K562 (cell line): Measurements from ENCODE around the gene ZBTB9. TPM values are rescaled to one million over a fixed set of nuclear protein-coding genes. Genes with fewer than 3 reads are reported as not detected.

ENCODE experiments used
- CXXC5 ChIP-seq: fragments of 250-450 bp; sonication (Bioruptor Pico); IDR thresholded peaks from 2 replicates; pipeline ENCODE4 v1.8.0; 2022; ENCODE audit warnings: inconsistent platforms, mild to moderate bottlenecking, moderate library complexity
- KAT8 ChIP-seq: fragments of 450-650 bp; IDR thresholded peaks from 2 replicates; pipeline ENCODE4 v1.6.1; 2016; ENCODE audit warnings: low read depth, mild to moderate bottlenecking
- MYBL2 ChIP-seq, 2 experiments: fragments of 450-650 bp in 1 of 2; sonication (generic) in 1 of 2; formaldehyde crosslinking in 1 of 2; IDR thresholded peaks; 2 replicates each; pipeline versions ENCODE4 v1.6.1 to v1.8.1; 2017 to 2022; ENCODE audit warnings: borderline replicate concordance in 1 of 2, inconsistent platforms in 1 of 2, low read depth in 1 of 2, mild to moderate bottlenecking in 1 of 2, missing genetic modification reagents in 1 of 2, moderate library complexity in 1 of 2
- NFIX ChIP-seq: fragments of 250-450 bp; sonication (Bioruptor Pico); IDR thresholded peaks from 2 replicates; pipeline ENCODE4 v1.4.0; 2020; ENCODE audit warnings: low read depth, mild to moderate bottlenecking, moderate library complexity
- SMARCB1 ChIP-seq: IDR thresholded peaks from 2 replicates; pipeline ENCODE4 v1.6.1; 2011; ENCODE audit warnings: improper control_type of control experiment, low read depth; ENCODE audit not compliant: insufficient read length
- TAF7 ChIP-seq: fragments of 450-650 bp; IDR thresholded peaks from 2 replicates; pipeline ENCODE4 v1.6.1; 2016; ENCODE audit warnings: missing genetic modification characterization, missing compliant biosample characterization
- TFAM ChIP-seq: fragments of 250-450 bp; sonication (Bioruptor Pico); conservative IDR thresholded peaks from 2 replicates; pipeline ENCODE4 v1.5.0; 2021; ENCODE audit warnings: mild to moderate bottlenecking, moderate library complexity
- TRIM28 ChIP-seq: fragments of 450-650 bp; IDR thresholded peaks from 2 replicates; pipeline ENCODE4 v1.6.1; 2017
- ZNF282 ChIP-seq: sonication (generic); formaldehyde crosslinking; IDR thresholded peaks from 2 replicates; pipeline ENCODE4 v1.8.1; 2023; ENCODE audit warnings: missing genetic modification reagents
- ZNF695 ChIP-seq: fragments of 450-650 bp; formaldehyde crosslinking; IDR thresholded peaks from 2 replicates; pipeline ENCODE4 v1.4.0; 2020; ENCODE audit warnings: mild to moderate bottlenecking, moderate library complexity
- polyA plus RNA-seq, 8 experiments: library from polyadenylated mRNA; depleted of rRNA in 4 of 8; stranded (reverse) in 5 of 8; unstranded in 3 of 8; fragments of >200 nt; fragmentation: Nextera tagmentation in 2 of 8; fragmentation: Illumina TruSeq in 1 of 8; extraction: Ambion mirVana in 2 of 8; extraction: Trizol in 1 of 8; gene quantifications; 2 replicates each; pipeline versions ENCODE4 v1.2.1 to v1.2.3, GENCODE V29; 2011 to 2014; ENCODE audit warnings: inconsistent platforms in 1 of 8, missing spikeins in 1 of 8
- total RNA-seq, 7 experiments: library from RNA; depleted of rRNA in 6 of 7; stranded (reverse); fragments of >200 nt in 6 of 7; fragmentation: Illumina TruSeq in 2 of 7; extraction: Trizol in 2 of 7; gene quantifications; 2 replicates each; pipeline versions ENCODE4 v1.2.1 to v1.2.3, GENCODE V29; 2011 to 2021; ENCODE audit warnings: low replicate concordance in 1 of 7
- TF ChIP-seq, protein P1 (sequence below): sonication (generic); formaldehyde crosslinking; IDR thresholded peaks from 2 replicates; pipeline ENCODE4 v1.8.1; 2023; ENCODE audit warnings: missing genetic modification reagents, mild to moderate bottlenecking, borderline replicate concordance
- TF ChIP-seq, protein P2 (sequence below): fragments of 250-450 bp; sonication (Bioruptor Pico); IDR thresholded peaks from 2 replicates; pipeline ENCODE4 v1.5.0; 2021; ENCODE audit warnings: mild to moderate bottlenecking, borderline replicate concordance
- TF ChIP-seq, protein P3 (sequence below): IDR thresholded peaks from 2 replicates; pipeline ENCODE4 v1.6.1; 2016; ENCODE audit warnings: missing genetic modification characterization, missing compliant biosample characterization
- TF ChIP-seq, protein P4 (sequence below): fragments of 250-450 bp; sonication (Bioruptor Pico); IDR thresholded peaks from 2 replicates; pipeline ENCODE4 v1.8.0; 2021; ENCODE audit warnings: borderline replicate concordance, mild to moderate bottlenecking, moderate library complexity; ENCODE audit not compliant: poor library complexity, severe bottlenecking

The ZBTB9 gene
- total and polyA plus RNA-seq, 9 of the 15 experiments (the other 6 are each of a cell fraction or from before 2014, with no cell fraction given), result 1.9 to 19.5 (median 10.4) TPM

DNA sequence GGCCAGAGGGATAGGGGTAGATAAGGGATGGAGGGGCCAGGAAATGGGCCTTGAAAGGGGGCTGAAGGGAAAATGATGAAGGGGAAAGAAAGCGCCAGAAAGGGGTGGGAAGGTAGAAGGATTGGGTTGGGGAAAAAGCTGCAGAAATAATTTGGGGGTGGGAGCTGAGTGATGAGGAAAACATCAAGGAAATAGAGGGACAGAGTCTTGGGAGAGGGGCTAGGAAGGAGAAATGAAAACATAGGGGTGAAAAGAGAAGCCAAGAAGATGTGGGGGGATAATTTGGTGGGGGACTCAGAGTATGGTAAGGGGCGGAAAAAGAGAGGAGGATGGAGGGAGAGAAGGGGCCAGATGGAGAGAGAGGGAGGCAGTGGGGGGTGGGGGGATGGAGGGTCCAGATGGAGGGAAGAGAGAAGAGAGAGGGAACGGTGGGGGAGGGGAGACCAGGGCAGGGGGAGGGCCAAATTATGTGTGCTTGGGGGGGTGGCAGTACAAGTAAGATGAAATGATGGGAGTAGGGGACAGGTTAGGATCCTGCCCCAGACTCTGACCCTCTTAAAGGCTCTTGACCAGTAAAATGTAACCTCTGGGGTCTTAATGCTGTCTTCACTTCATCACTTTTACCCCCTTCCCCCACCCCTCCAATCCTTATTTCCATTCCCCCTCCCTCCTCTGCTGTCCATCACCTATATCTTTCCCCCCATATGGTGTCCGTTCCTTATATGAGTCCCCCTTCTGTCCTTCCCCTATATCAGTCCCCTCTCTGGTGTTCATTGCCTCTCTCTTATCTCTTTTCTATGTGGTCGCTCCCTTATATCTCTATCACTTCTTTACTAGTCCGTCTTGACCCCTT lies 33.7 kb upstream of the ZBTB9 start (continued):
- TF ChIP-seq, protein P1, sequence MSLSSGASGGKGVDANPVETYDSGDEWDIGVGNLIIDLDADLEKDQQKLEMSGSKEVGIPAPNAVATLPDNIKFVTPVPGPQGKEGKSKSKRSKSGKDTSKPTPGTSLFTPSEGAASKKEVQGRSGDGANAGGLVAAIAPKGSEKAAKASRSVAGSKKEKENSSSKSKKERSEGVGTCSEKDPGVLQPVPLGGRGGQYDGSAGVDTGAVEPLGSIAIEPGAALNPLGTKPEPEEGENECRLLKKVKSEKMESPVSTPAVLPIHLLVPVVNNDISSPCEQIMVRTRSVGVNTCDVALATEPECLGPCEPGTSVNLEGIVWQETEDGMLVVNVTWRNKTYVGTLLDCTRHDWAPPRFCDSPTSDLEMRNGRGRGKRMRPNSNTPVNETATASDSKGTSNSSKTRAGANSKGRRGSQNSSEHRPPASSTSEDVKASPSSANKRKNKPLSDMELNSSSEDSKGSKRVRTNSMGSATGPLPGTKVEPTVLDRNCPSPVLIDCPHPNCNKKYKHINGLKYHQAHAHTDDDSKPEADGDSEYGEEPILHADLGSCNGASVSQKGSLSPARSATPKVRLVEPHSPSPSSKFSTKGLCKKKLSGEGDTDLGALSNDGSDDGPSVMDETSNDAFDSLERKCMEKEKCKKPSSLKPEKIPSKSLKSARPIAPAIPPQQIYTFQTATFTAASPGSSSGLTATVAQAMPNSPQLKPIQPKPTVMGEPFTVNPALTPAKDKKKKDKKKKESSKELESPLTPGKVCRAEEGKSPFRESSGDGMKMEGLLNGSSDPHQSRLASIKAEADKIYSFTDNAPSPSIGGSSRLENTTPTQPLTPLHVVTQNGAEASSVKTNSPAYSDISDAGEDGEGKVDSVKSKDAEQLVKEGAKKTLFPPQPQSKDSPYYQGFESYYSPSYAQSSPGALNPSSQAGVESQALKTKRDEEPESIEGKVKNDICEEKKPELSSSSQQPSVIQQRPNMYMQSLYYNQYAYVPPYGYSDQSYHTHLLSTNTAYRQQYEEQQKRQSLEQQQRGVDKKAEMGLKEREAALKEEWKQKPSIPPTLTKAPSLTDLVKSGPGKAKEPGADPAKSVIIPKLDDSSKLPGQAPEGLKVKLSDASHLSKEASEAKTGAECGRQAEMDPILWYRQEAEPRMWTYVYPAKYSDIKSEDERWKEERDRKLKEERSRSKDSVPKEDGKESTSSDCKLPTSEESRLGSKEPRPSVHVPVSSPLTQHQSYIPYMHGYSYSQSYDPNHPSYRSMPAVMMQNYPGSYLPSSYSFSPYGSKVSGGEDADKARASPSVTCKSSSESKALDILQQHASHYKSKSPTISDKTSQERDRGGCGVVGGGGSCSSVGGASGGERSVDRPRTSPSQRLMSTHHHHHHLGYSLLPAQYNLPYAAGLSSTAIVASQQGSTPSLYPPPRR (CRISPR knock-in tag), result no peak
- TF ChIP-seq NFIX (CRISPR knock-in tag), result no peak
- no peak for TF ChIP-seq TFAM (CRISPR knock-in tag)
- no peak for TF ChIP-seq ZNF282
- TF ChIP-seq ZNF695 (CRISPR knock-in tag), result no peak
- TF ChIP-seq, protein P2, sequence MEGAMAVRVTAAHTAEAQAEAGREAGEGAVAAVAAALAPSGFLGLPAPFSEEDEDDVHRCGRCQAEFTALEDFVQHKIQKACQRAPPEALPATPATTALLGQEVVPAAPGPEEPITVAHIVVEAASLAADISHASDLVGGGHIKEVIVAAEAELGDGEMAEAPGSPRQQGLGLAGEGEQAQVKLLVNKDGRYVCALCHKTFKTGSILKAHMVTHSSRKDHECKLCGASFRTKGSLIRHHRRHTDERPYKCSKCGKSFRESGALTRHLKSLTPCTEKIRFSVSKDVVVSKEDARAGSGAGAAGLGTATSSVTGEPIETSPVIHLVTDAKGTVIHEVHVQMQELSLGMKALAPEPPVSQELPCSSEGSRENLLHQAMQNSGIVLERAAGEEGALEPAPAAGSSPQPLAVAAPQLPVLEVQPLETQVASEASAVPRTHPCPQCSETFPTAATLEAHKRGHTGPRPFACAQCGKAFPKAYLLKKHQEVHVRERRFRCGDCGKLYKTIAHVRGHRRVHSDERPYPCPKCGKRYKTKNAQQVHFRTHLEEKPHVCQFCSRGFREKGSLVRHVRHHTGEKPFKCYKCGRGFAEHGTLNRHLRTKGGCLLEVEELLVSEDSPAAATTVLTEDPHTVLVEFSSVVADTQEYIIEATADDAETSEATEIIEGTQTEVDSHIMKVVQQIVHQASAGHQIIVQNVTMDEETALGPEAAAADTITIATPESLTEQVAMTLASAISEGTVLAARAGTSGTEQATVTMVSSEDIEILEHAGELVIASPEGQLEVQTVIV (CRISPR knock-in tag), result no peak
- no peak for TF ChIP-seq TAF7 (tag)
- no peak for TF ChIP-seq MYBL2 (IDR thresholded peaks at IDR 0.05; ENCODE audit: low read depth)
- TF ChIP-seq MYBL2 (CRISPR knock-in tag; IDR thresholded peaks at IDR 0.05; ENCODE audit: borderline replicate concordance), result no peak
- TF ChIP-seq KAT8, result no peak
- TF ChIP-seq, protein P3, sequence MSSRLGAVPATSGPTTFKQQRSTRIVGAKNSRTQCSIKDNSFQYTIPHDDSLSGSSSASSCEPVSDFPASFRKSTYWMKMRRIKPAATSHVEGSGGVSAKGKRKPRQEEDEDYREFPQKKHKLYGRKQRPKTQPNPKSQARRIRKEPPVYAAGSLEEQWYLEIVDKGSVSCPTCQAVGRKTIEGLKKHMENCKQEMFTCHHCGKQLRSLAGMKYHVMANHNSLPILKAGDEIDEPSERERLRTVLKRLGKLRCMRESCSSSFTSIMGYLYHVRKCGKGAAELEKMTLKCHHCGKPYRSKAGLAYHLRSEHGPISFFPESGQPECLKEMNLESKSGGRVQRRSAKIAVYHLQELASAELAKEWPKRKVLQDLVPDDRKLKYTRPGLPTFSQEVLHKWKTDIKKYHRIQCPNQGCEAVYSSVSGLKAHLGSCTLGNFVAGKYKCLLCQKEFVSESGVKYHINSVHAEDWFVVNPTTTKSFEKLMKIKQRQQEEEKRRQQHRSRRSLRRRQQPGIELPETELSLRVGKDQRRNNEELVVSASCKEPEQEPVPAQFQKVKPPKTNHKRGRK (tag), result peak; percentile 20; the same call in 1 of the 2 replicates
- TF ChIP-seq, protein P4, sequence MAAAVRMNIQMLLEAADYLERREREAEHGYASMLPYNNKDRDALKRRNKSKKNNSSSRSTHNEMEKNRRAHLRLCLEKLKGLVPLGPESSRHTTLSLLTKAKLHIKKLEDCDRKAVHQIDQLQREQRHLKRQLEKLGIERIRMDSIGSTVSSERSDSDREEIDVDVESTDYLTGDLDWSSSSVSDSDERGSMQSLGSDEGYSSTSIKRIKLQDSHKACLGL (CRISPR knock-in tag), result no peak
- TF ChIP-seq TRIM28, result peak; percentile 52; the same call in 1 of the 2 replicates
- TF ChIP-seq SMARCB1, result no peak
- 0 out of 2 replicates have a peak, but pooled peaks have one; percentile 13 for TF ChIP-seq CXXC5
